Activated CD4-positive, alpha-beta T cell treated with anti-CD3 and anti-CD28 coated beads, Interleukin-2, amount 10 ng/mL, durations not matched to agents 7 days and 5 days (primary cell): ENCODE results near the gene SLC4A2. TPM values are rescaled to one million over a fixed set of nuclear protein-coding genes. Genes with fewer than 3 reads are reported as not detected.

Experiments
- CTCF ChIA-PET: fragments of 350-600 bp; sonication (Branson Sonifier 250); formaldehyde crosslinking; loops from one replicate; lab custom pipeline; 2021; ENCODE audit warnings: antibody characterized with exemption; lab: Charles Lee
- POLR2A ChIA-PET: fragments of 350-600 bp; sonication (Branson Sonifier 250); formaldehyde crosslinking; loops from one replicate; lab custom pipeline; 2021; ENCODE audit warnings: antibody characterized with exemption; lab: Charles Lee
- DNase-seq: peaks from one replicate; pipeline ENCODE4 v3.0.0-alpha.2; 2020
- H3K27ac Mint-ChIP-seq: one replicate; pipeline ENCODE4 v1.8.0; 2021; ENCODE audit warnings: mild to moderate bottlenecking, moderate library complexity, mixed read lengths
- H3K27me3 Mint-ChIP-seq: one replicate; pipeline ENCODE4 v1.8.0; 2021; ENCODE audit warnings: mixed read lengths
- H3K36me3 Mint-ChIP-seq: one replicate; pipeline ENCODE4 v1.8.0; 2021; ENCODE audit warnings: low read depth, mixed read lengths
- H3K4me1 Mint-ChIP-seq: one replicate; pipeline ENCODE4 v1.8.0; 2021; ENCODE audit warnings: mixed read lengths
- H3K4me3 Mint-ChIP-seq: one replicate; pipeline ENCODE4 v1.8.0; 2021; ENCODE audit warnings: mild to moderate bottlenecking, moderate library complexity, mixed read lengths
- H3K9me3 Mint-ChIP-seq: one replicate; pipeline ENCODE4 v1.8.0; 2021; ENCODE audit warnings: mixed read lengths
- total RNA-seq, 2 experiments: library from RNA; stranded (reverse); gene quantifications; one replicate each; pipeline ENCODE4 v1.2.3, GENCODE V29; 2021

The SLC4A2 gene
- total RNA-seq, 2 experiments from 2014 or later: 106 to 114 TPM

- peak overlapping the region; percentile 99 for H3K27ac Mint-ChIP-seq
- H3K27me3 Mint-ChIP-seq: peaks cover 19% of the 10 kb centered on the region
- H3K9me3 Mint-ChIP-seq: no peaks in the 10 kb centered on the region
- ChIA-PET CTCF (interaction anchor here (1.0 to 2.4 kb wide), 4 partner anchors 17 to 109 kb away, joined by 3 to 11 read pairs (median 6); partner anchors contain the start of gene SLC4A2), POLR2A (no interaction called here)
- peaks cover 89% of the 10 kb centered on the region for H3K4me1 Mint-ChIP-seq
- H3K36me3 Mint-ChIP-seq: peaks cover 25% of the 10 kb centered on the region
- peak; percentile 56 for DNase-seq
- H3K4me3 Mint-ChIP-seq: peak overlapping the region; percentile 93
These were observed 44.4 kb upstream of the SLC4A2 start for GRCh38 chr7:151014950-151015349.

- CTCF ChIA-PET: interaction anchor here (1.1 to 4.6 kb wide), 3 partner anchors 12 to 53 kb away, joined by 3 to 35 read pairs (median 4); partner anchors contain the start of gene ABCB8
- Mint-ChIP-seq H3K4me1 (peaks cover 79% of the 10 kb centered on the region), H3K4me3 (no peak overlapping the region), H3K27ac (peak overlapping the region; percentile 58), H3K27me3 (peaks cover 28% of the 10 kb centered on the region), H3K36me3 (peaks cover 25% of the 10 kb centered on the region), H3K9me3 (no peaks in the 10 kb centered on the region)
- no peak for DNase-seq
- POLR2A ChIA-PET: no interaction called here
These were observed 43.4 kb upstream of the SLC4A2 start for GRCh38 chr7:151015967-151016366.

- Mint-ChIP-seq H3K27ac (peak overlapping the region; percentile 58), H3K36me3 (peaks cover 23% of the 10 kb centered on the region), H3K9me3 (no peaks in the 10 kb centered on the region), H3K27me3 (peaks cover 33% of the 10 kb centered on the region), H3K4me1 (peaks cover 75% of the 10 kb centered on the region), H3K4me3 (no peak overlapping the region)
- no peak for DNase-seq
- CTCF ChIA-PET: interaction anchor here (1.1 to 8.5 kb wide), 4 partner anchors 7 to 54 kb away, joined by 3 to 79 read pairs (median 20); partner anchors contain the start of gene ABCB8
- POLR2A ChIA-PET: no interaction called here
These were observed 42.9 kb upstream of the SLC4A2 start for GRCh38 chr7:151016505-151016904.

GRCh38 chr7:151016942-151017341, 42.4 kb upstream of the SLC4A2 start:
- Mint-ChIP-seq H3K27ac (peak overlapping the region; percentile 48), H3K4me3 (no peak overlapping the region), H3K36me3 (peaks cover 21% of the 10 kb centered on the region), H3K27me3 (peaks cover 33% of the 10 kb centered on the region), H3K9me3 (no peaks in the 10 kb centered on the region), H3K4me1 (peaks cover 70% of the 10 kb centered on the region)
- ChIA-PET CTCF (interaction anchor here (1.1 to 8.5 kb wide), 5 partner anchors 8 to 54 kb away, joined by 3 to 79 read pairs (median 20); partner anchors contain the start of gene ABCB8), POLR2A (no interaction called here)
- DNase-seq: no peak

- DNase-seq: no peak
- H3K4me1 Mint-ChIP-seq: peaks cover 65% of the 10 kb centered on the region
- peaks cover 33% of the 10 kb centered on the region for H3K27me3 Mint-ChIP-seq
- peak overlapping the region; percentile 76 for H3K27ac Mint-ChIP-seq
- H3K9me3 Mint-ChIP-seq: no peaks in the 10 kb centered on the region
- ChIA-PET CTCF (interaction anchor here (0.5 to 8.5 kb wide), 15 partner anchors 8 to 145 kb away, joined by 3 to 79 read pairs (median 6); partner anchors contain the start of gene ABCB8), POLR2A (no interaction called here)
- peaks cover 17% of the 10 kb centered on the region for H3K36me3 Mint-ChIP-seq
- peak overlapping the region; percentile 64 for H3K4me3 Mint-ChIP-seq
These were observed 41.9 kb upstream of the SLC4A2 start for GRCh38 chr7:151017370-151017952.

- peaks cover 60% of the 10 kb centered on the region for H3K4me1 Mint-ChIP-seq
- peaks cover 33% of the 10 kb centered on the region for H3K27me3 Mint-ChIP-seq
- peaks cover 14% of the 10 kb centered on the region for H3K36me3 Mint-ChIP-seq
- DNase-seq: peak; percentile 77
- peak overlapping the region; percentile 64 for H3K4me3 Mint-ChIP-seq
- POLR2A ChIA-PET: no interaction called here
- CTCF ChIA-PET: interaction anchor here (0.5 to 8.5 kb wide), 28 partner anchors 8 to 544 kb away, joined by 3 to 79 read pairs (median 4); partner anchors contain the start of genes ABCB8 and ASIC3
- H3K9me3 Mint-ChIP-seq: no peaks in the 10 kb centered on the region
- peak overlapping the region; percentile 76 for H3K27ac Mint-ChIP-seq
These were observed 41.4 kb upstream of the SLC4A2 start for GRCh38 chr7:151017953-151018420.

- DNase-seq: peak; percentile 30
- Mint-ChIP-seq H3K4me3 (peak overlapping the region; percentile 64), H3K36me3 (peaks cover 14% of the 10 kb centered on the region), H3K27me3 (peaks cover 33% of the 10 kb centered on the region), H3K4me1 (peaks cover 56% of the 10 kb centered on the region), H3K27ac (peak overlapping the region; percentile 76), H3K9me3 (no peaks in the 10 kb centered on the region)
- CTCF ChIA-PET: interaction anchor here (0.6 to 8.5 kb wide), 28 partner anchors 7 to 544 kb away, joined by 3 to 79 read pairs (median 4); partner anchors contain the start of genes ABCB8 and ASIC3
- POLR2A ChIA-PET: interaction anchor here (0.8 kb wide), 1 partner anchor 10 kb away, joined by 3 read pairs; no protein-coding TSS in a partner anchor
These were observed 40.8 kb upstream of the SLC4A2 start for GRCh38 chr7:151018421-151019129.

- Mint-ChIP-seq H3K36me3 (peaks cover 13% of the 10 kb centered on the region), H3K4me1 (peaks cover 52% of the 10 kb centered on the region), H3K9me3 (no peaks in the 10 kb centered on the region), H3K27ac (no peak overlapping the region), H3K27me3 (peaks cover 33% of the 10 kb centered on the region), H3K4me3 (peak overlapping the region; percentile 43)
- ChIA-PET POLR2A (interaction anchor here (0.8 kb wide), 1 partner anchor 10 kb away, joined by 3 read pairs; no protein-coding TSS in a partner anchor), CTCF (interaction anchor here (0.8 to 8.5 kb wide), 20 partner anchors 9 to 690 kb away, joined by 3 to 79 read pairs (median 5); partner anchors contain the start of genes ABCB8 and ASIC3)
- no peak for DNase-seq
These were observed 40.3 kb upstream of the SLC4A2 start for GRCh38 chr7:151019130-151019447.

GRCh38 chr7:151020231-151020630, 39.2 kb upstream of the SLC4A2 start:
- CTCF ChIA-PET: interaction anchor here (2.0 to 8.5 kb wide), 4 partner anchors 8 to 90 kb away, joined by 8 to 79 read pairs (median 28); partner anchors contain the start of gene ABCB8
- Mint-ChIP-seq H3K9me3 (no peaks in the 10 kb centered on the region), H3K4me1 (peaks cover 41% of the 10 kb centered on the region), H3K4me3 (no peak overlapping the region), H3K27ac (no peak overlapping the region), H3K27me3 (peaks cover 33% of the 10 kb centered on the region), H3K36me3 (peaks cover 5% of the 10 kb centered on the region)
- POLR2A ChIA-PET: no interaction called here
- DNase-seq: no peak

GRCh38 chr7:151023232-151023631, 36.2 kb upstream of the SLC4A2 start:
- CTCF ChIA-PET: interaction anchor here (1.2 to 8.5 kb wide), 3 partner anchors 10 to 14 kb away, joined by 3 to 79 read pairs (median 5); no protein-coding TSS in a partner anchor
- DNase-seq: no peak
- Mint-ChIP-seq H3K4me1 (peaks cover 28% of the 10 kb centered on the region), H3K4me3 (no peak overlapping the region), H3K27ac (no peak overlapping the region), H3K36me3 (peaks cover 3% of the 10 kb centered on the region), H3K9me3 (no peaks in the 10 kb centered on the region), H3K27me3 (peaks cover 27% of the 10 kb centered on the region)
- POLR2A ChIA-PET: no interaction called here

GRCh38 chr7:151024435-151025056, 34.8 kb upstream of the SLC4A2 start, which contains the start of gene ATG9B:
Gene ATG9B (minus strand): TSS chr7:151024494. CDS start chr7:151024423, 71 bp downstream.
- Mint-ChIP-seq H3K4me3 (no peak within 1 kb of the TSS), H3K27me3 (peaks cover 18% of the 10 kb centered on the region), H3K27ac (peak within 1 kb of the TSS; percentile 13), H3K36me3 (peaks cover 2% of the 10 kb centered on the region), H3K9me3 (no peaks in the 10 kb centered on the region), H3K4me1 (peaks cover 26% of the 10 kb centered on the region)
- CTCF ChIA-PET: interaction anchor here (1.2 to 8.5 kb wide), 3 partner anchors 9 to 15 kb away, joined by 3 to 79 read pairs (median 5); no protein-coding TSS in a partner anchor
- POLR2A ChIA-PET: no interaction called here
- DNase-seq: no peak
